ENCODE data around the gene KCTD8. TPM values are rescaled to one million over a fixed set of nuclear protein-coding genes. Genes with fewer than 3 reads are reported as not detected.

Gene KCTD8
- total RNA-seq, 2 experiments from 2014 or later: not detected

GRCh38 chr4:44326741-44327140 lies 121.9 kb downstream of the KCTD8 start:
- Mint-ChIP-seq H3K4me1 (ENCODE audit: low read depth) (no peaks in the 10 kb centered on the region), H3K27ac (no peak overlapping the region), H3K27me3 (no peaks in the 10 kb centered on the region), H3K4me3 (no peak overlapping the region), H3K36me3 (ENCODE audit: low read depth) (no peaks in the 10 kb centered on the region), H3K9me3 (peaks cover 1% of the 10 kb centered on the region)
- ATAC-seq (no peak), DNase-seq (no peak)
- CTCF ChIA-PET: no interaction called here
- POLR2A ChIA-PET: no interaction called here
- intact Hi-C loops (cut with micrococcal nuclease): no loop called here
- no peak for TF ChIP-seq CTCF (IDR thresholded peaks at IDR 0.05)

- H3K27ac Mint-ChIP-seq: no peak overlapping the region
- intact Hi-C loops (cut with micrococcal nuclease): no loop called here
- H3K27me3 Mint-ChIP-seq: no peaks in the 10 kb centered on the region
- H3K36me3 Mint-ChIP-seq (ENCODE audit: low read depth): no peaks in the 10 kb centered on the region
- ATAC-seq (no peak), DNase-seq (no peak)
- ChIA-PET POLR2A (interaction anchor here (0.6 kb wide), 1 partner anchor 13 kb away, joined by 3 read pairs; no protein-coding TSS in a partner anchor), CTCF (no interaction called here)
- no peak for TF ChIP-seq CTCF (IDR thresholded peaks at IDR 0.05)
- H3K4me1 Mint-ChIP-seq (ENCODE audit: low read depth): no peaks in the 10 kb centered on the region
- no peak overlapping the region for H3K4me3 Mint-ChIP-seq
- peaks cover 2% of the 10 kb centered on the region for H3K9me3 Mint-ChIP-seq
Observed at GRCh38 chr4:44320833-44321232, 127.8 kb downstream of the KCTD8 start.

GRCh38 chr4:44319129-44319528 lies 129.5 kb downstream of the KCTD8 start:
- ChIA-PET CTCF (no interaction called here), POLR2A (interaction anchor here (0.6 kb wide), 1 partner anchor 130 kb away, joined by 3 read pairs; no protein-coding TSS in a partner anchor)
- no peaks in the 10 kb centered on the region for H3K4me1 Mint-ChIP-seq (ENCODE audit: low read depth)
- ATAC-seq (no peak), DNase-seq (no peak)
- intact Hi-C loops (cut with micrococcal nuclease): no loop called here
- no peaks in the 10 kb centered on the region for H3K27me3 Mint-ChIP-seq
- H3K4me3 Mint-ChIP-seq: no peak overlapping the region
- no peak overlapping the region for H3K27ac Mint-ChIP-seq
- H3K9me3 Mint-ChIP-seq: peaks cover 2% of the 10 kb centered on the region
- no peak for TF ChIP-seq CTCF (IDR thresholded peaks at IDR 0.05)
- H3K36me3 Mint-ChIP-seq (ENCODE audit: low read depth): no peaks in the 10 kb centered on the region

GRCh38 chr4:44313702-44314101 lies 134.9 kb downstream of the KCTD8 start:
- no peaks in the 10 kb centered on the region for H3K27me3 Mint-ChIP-seq
- no peak overlapping the region for H3K27ac Mint-ChIP-seq
- no peak for DNase-seq
- ChIA-PET CTCF (no interaction called here), POLR2A (interaction anchor here (0.6 kb wide), 1 partner anchor 815 kb away, joined by 3 read pairs; no protein-coding TSS in a partner anchor)
- no peaks in the 10 kb centered on the region for H3K36me3 Mint-ChIP-seq (ENCODE audit: low read depth)
- no peak for TF ChIP-seq CTCF (IDR thresholded peaks at IDR 0.05)
- H3K4me3 Mint-ChIP-seq: no peak overlapping the region
- no peak for ATAC-seq
- no peaks in the 10 kb centered on the region for H3K4me1 Mint-ChIP-seq (ENCODE audit: low read depth)
- H3K9me3 Mint-ChIP-seq: no peaks in the 10 kb centered on the region
- intact Hi-C loops (cut with micrococcal nuclease): no loop called here

GRCh38 chr4:44287505-44287904 lies 161.1 kb downstream of the KCTD8 start:
- H3K9me3 Mint-ChIP-seq: peaks cover 4% of the 10 kb centered on the region
- no peaks in the 10 kb centered on the region for H3K36me3 Mint-ChIP-seq (ENCODE audit: low read depth)
- H3K27ac Mint-ChIP-seq: no peak overlapping the region
- no peaks in the 10 kb centered on the region for H3K27me3 Mint-ChIP-seq
- no peak for TF ChIP-seq CTCF (IDR thresholded peaks at IDR 0.05)
- ChIA-PET CTCF (no interaction called here), POLR2A (no interaction called here)
- no peak overlapping the region for H3K4me3 Mint-ChIP-seq
- DNase-seq (no peak), ATAC-seq (no peak)
- intact Hi-C loops (cut with micrococcal nuclease): no loop called here
- no peaks in the 10 kb centered on the region for H3K4me1 Mint-ChIP-seq (ENCODE audit: low read depth)

Data from activated CD8-positive, alpha-beta T cell treated with anti-CD3 and anti-CD28 coated beads for 36 hours (primary cell).